NT2/D1 (cell line): ENCODE measurements around the gene DDAH1.

Experiments
- DNase-seq: peaks from one replicate; pipeline ENCODE4 v3.0.0-alpha.2; 2011; ENCODE audit warnings: low read depth, low spot score
- H3K27me3 ChIP-seq: 2 replicates; pipeline ENCODE4 v1.6.0; 2011; ENCODE audit warnings: mild to moderate bottlenecking; ENCODE audit not compliant: insufficient read length, insufficient read depth
- H3K36me3 ChIP-seq: 2 replicates; pipeline ENCODE4 v1.6.1; 2011; ENCODE audit warnings: mild to moderate bottlenecking, low read length, mixed read lengths; ENCODE audit not compliant: insufficient read depth, insufficient read length
- H3K4me1 ChIP-seq: 2 replicates; pipeline ENCODE4 v1.5.1; 2011; ENCODE audit not compliant: insufficient read depth, insufficient read length
- H3K4me3 ChIP-seq: 2 replicates; pipeline ENCODE4 v1.5.1; 2011; ENCODE audit warnings: low read depth; ENCODE audit not compliant: insufficient read length
- H3K9ac ChIP-seq: 2 replicates; pipeline ENCODE4 v1.6.0; 2011; ENCODE audit warnings: low read depth; ENCODE audit not compliant: insufficient read length
- H3K9me3 ChIP-seq: 2 replicates; pipeline ENCODE4 v1.5.1; 2011; ENCODE audit warnings: mild to moderate bottlenecking, low read length; ENCODE audit not compliant: insufficient read depth
- SUZ12 ChIP-seq: IDR thresholded peaks from 2 replicates; pipeline ENCODE4 v1.6.1; 2011; ENCODE audit not compliant: insufficient read length, insufficient read depth; ENCODE audit errors: extremely low read depth
- YY1 ChIP-seq: IDR thresholded peaks from 2 replicates; pipeline ENCODE4 v1.6.1; 2011; ENCODE audit not compliant: insufficient read length, insufficient read depth
- ZNF274 ChIP-seq: IDR thresholded peaks from 2 replicates; pipeline ENCODE4 v1.6.1; 2011; ENCODE audit warnings: mild to moderate bottlenecking, low read depth, low read length

DDAH1 gene

GRCh38 chr1:85343612-85344255 lies 121.2 kb downstream of the DDAH1 start:
- DNase-seq, result no peak
- no peaks in the 10 kb centered on the region for H3K36me3 ChIP-seq
- H3K4me1 ChIP-seq, result no peaks in the 10 kb centered on the region
- H3K27me3 ChIP-seq, result no peaks in the 10 kb centered on the region
- no peak overlapping the region for H3K9ac ChIP-seq
- H3K9me3 ChIP-seq, result no peaks in the 10 kb centered on the region
- H3K4me3 ChIP-seq, result no peak overlapping the region
- TF ChIP-seq ZNF274 (no peak), YY1 (no peak), SUZ12 (no peak)

GRCh38 chr1:85343213-85343611 lies 121.7 kb downstream of the DDAH1 start:
- Histone ChIP-seq H3K27me3 (no peaks in the 10 kb centered on the region), H3K36me3 (no peaks in the 10 kb centered on the region), H3K9me3 (no peaks in the 10 kb centered on the region), H3K4me1 (no peaks in the 10 kb centered on the region), H3K4me3 (no peak overlapping the region), H3K9ac (no peak overlapping the region)
- TF ChIP-seq ZNF274 (no peak), YY1 (no peak), SUZ12 (no peak)
- no peak for DNase-seq

- no peaks in the 10 kb centered on the region for H3K4me1 ChIP-seq
Observed at GRCh38 chr1:85342207-85342606, 122.8 kb downstream of the DDAH1 start.

GRCh38 chr1:85340427-85340826 lies 124.5 kb downstream of the DDAH1 start:
- no peak for DNase-seq
- Histone ChIP-seq H3K4me1 (no peaks in the 10 kb centered on the region), H3K4me3 (no peak overlapping the region), H3K9ac (no peak overlapping the region), H3K36me3 (no peaks in the 10 kb centered on the region), H3K27me3 (no peaks in the 10 kb centered on the region), H3K9me3 (no peaks in the 10 kb centered on the region)
- no peak for TF ChIP-seq SUZ12
- no peak for TF ChIP-seq ZNF274
- no peak for TF ChIP-seq YY1

More at GRCh38 chr1:85342207-85342606, 122.8 kb downstream of the DDAH1 start:
- no peak for TF ChIP-seq YY1
- no peak for TF ChIP-seq SUZ12
- no peak for TF ChIP-seq ZNF274
- DNase-seq, result no peak
- Histone ChIP-seq H3K27me3 (no peaks in the 10 kb centered on the region), H3K36me3 (no peaks in the 10 kb centered on the region), H3K9ac (no peak overlapping the region), H3K9me3 (no peaks in the 10 kb centered on the region), H3K4me3 (no peak overlapping the region)

- Histone ChIP-seq H3K4me3 (no peak overlapping the region), H3K9me3 (no peaks in the 10 kb centered on the region), H3K9ac (no peak overlapping the region), H3K27me3 (no peaks in the 10 kb centered on the region), H3K36me3 (no peaks in the 10 kb centered on the region), H3K4me1 (no peaks in the 10 kb centered on the region)
- no peak for DNase-seq
- TF ChIP-seq SUZ12 (no peak), YY1 (no peak), ZNF274 (no peak)
Observed at GRCh38 chr1:85339656-85340399, 125.1 kb downstream of the DDAH1 start.

GRCh38 chr1:85339089-85339488 lies 125.9 kb downstream of the DDAH1 start:
- DNase-seq, result no peak
- no peak overlapping the region for H3K9ac ChIP-seq
- 0 out of 2 replicates have a peak, but pooled peaks cover 4% of the 10 kb centered on the region for H3K9me3 ChIP-seq
- H3K36me3 ChIP-seq, result no peaks in the 10 kb centered on the region
- no peaks in the 10 kb centered on the region for H3K27me3 ChIP-seq
- TF ChIP-seq SUZ12, result no peak
- TF ChIP-seq YY1, result no peak
- no peak for TF ChIP-seq ZNF274
- no peaks in the 10 kb centered on the region for H3K4me1 ChIP-seq
- no peak overlapping the region for H3K4me3 ChIP-seq

GRCh38 chr1:85334962-85335361 lies 130.0 kb downstream of the DDAH1 start:
- peaks cover 35% of the 10 kb centered on the region for H3K9me3 ChIP-seq
- H3K27me3 ChIP-seq, result no peaks in the 10 kb centered on the region
- no peak for DNase-seq
- TF ChIP-seq ZNF274 (no peak), YY1 (no peak), SUZ12 (no peak)
- H3K4me3 ChIP-seq, result no peak overlapping the region
- H3K4me1 ChIP-seq, result no peaks in the 10 kb centered on the region
- no peak overlapping the region for H3K9ac ChIP-seq
- no peaks in the 10 kb centered on the region for H3K36me3 ChIP-seq
